Prostate gland (tissue), 2 donors: ENCODE measurements around the gene STUM.

Experiments used
- CTCF ChIP-seq, 4 experiments: fragments of 200-600 bp in 2 of 4; fragments of 450-650 bp in 2 of 4; sonication (generic) in 2 of 4; IDR thresholded peaks; 1 replicate in 3 of 4; 2 replicates in 1 of 4; pipeline ENCODE4 v1.5.1; 2016 to 2019; ENCODE audit warnings: antibody characterized with exemption in 4 of 4, mild to moderate bottlenecking in 2 of 4, moderate library complexity in 2 of 4
- POLR2A ChIP-seq: fragments of 450-650 bp; IDR thresholded peaks from one replicate; pipeline ENCODE4 v1.6.1; 2016; ENCODE audit warnings: antibody characterized with exemption, mild to moderate bottlenecking

- no peak for TF ChIP-seq POLR2A
- peak; percentile 56 to 84 (median 76) for TF ChIP-seq CTCF (IDR thresholded peaks at IDR 0.05)
Observed at GRCh38 chr1:226547754-226548191, 791 bp upstream of the STUM start.
